Right lobe of liver (tissue), 4 donors: ENCODE results near the gene HYAL3.

Experiments used
- POLR2A ChIP-seq: fragments of 450-650 bp; IDR thresholded peaks from one replicate; pipeline ENCODE4 v1.6.1; 2017; ENCODE audit warnings: antibody characterized with exemption, mild to moderate bottlenecking
- TF ChIP-seq, protein P1 (sequence below), 4 donors: fragments of 200-600 bp in 3 of 4; fragments of 450-650 bp in 1 of 4; IDR thresholded peaks; one replicate each; pipeline versions ENCODE4 v1.5.1 to v1.8.0; 2016 to 2022; ENCODE audit warnings: antibody characterized with exemption in 4 of 4, mild to moderate bottlenecking in 2 of 4
- donor health status: DM: no; HTN: no; CAD: no.
- donor health status: DM: no; HTN: no; CAD: no.
- donor health status: DM: no; HTN: yes; CAD: no.

DNA sequence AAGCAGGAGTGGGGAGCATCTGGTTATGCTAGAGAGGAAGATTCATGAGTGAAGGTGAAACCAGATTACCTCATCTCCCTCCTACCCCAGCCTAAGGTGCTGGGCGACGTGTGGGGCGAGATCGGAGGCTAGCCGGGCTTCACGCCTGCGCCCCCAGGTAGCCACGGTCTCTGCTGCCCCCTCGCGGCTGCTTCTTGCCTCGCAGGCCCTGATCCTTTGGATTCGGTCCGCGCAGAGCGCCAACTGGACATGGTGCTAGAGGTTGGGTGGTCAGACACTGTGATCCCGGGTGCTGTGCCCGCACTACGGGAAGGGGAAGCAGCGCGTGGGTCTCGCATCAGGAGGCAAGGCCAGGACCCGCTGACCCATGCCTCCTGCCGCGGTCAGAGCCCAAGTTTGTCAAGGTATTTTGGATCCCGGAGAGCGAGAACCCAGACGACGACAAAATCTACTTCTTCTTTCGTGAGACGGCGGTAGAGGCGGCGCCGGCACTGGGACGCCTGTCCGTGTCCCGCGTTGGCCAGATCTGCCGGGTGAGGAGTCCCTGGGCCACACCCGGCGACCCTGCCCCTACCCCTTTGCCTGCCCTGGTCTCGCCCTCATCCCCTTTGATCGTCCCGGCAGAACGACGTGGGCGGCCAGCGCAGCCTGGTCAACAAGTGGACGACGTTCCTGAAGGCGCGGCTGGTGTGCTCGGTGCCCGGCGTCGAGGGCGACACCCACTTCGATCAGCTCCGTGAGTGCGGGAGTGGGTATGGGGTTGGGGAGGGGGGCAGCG is 26.1 kb downstream of the HYAL3 start:
- TF ChIP-seq, protein P1, sequence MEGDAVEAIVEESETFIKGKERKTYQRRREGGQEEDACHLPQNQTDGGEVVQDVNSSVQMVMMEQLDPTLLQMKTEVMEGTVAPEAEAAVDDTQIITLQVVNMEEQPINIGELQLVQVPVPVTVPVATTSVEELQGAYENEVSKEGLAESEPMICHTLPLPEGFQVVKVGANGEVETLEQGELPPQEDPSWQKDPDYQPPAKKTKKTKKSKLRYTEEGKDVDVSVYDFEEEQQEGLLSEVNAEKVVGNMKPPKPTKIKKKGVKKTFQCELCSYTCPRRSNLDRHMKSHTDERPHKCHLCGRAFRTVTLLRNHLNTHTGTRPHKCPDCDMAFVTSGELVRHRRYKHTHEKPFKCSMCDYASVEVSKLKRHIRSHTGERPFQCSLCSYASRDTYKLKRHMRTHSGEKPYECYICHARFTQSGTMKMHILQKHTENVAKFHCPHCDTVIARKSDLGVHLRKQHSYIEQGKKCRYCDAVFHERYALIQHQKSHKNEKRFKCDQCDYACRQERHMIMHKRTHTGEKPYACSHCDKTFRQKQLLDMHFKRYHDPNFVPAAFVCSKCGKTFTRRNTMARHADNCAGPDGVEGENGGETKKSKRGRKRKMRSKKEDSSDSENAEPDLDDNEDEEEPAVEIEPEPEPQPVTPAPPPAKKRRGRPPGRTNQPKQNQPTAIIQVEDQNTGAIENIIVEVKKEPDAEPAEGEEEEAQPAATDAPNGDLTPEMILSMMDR (IDR thresholded peaks at IDR 0.05) = peak; percentile 97 to 99 (median 98)
- TF ChIP-seq POLR2A = no peak
